Prostate gland (tissue), 2 donors: ENCODE results near the gene CPD. TPM values are rescaled to one million over a fixed set of nuclear protein-coding genes. Genes with fewer than 3 reads are reported as not detected.
"Not testable (repeated sequence)": the region's sequence is repeated elsewhere in the genome, so short reads cannot be mapped to it uniquely, and the experiment has no call there.

Experiments
- DNase-seq: peaks from one replicate; pipeline ENCODE4 v3.0.0-alpha.2; 2019; ENCODE audit warnings: low spot score
- H3K27ac ChIP-seq, 2 donors: fragments of 200-600 bp; sonication (generic); 2 replicates each; pipeline ENCODE4 v1.5.1; 2017 to 2019
- H3K27me3 ChIP-seq: fragments of 200-600 bp; sonication (generic); replicated peaks from 2 replicates; pipeline ENCODE4 v1.5.1; 2019; ENCODE audit not compliant: insufficient read depth
- H3K36me3 ChIP-seq, 2 donors: fragments of 200-600 bp; sonication (generic); 1 replicate in 1 of 2; 2 replicates in 1 of 2; pipeline versions ENCODE4 v1.5.1 to v1.8.1; 2017 to 2019
- H3K4me1 ChIP-seq: fragments of 200-600 bp; sonication (generic); replicated peaks from 2 replicates; pipeline ENCODE4 v1.5.1; 2019
- H3K4me3 ChIP-seq, 2 donors: fragments of 200-600 bp; sonication (generic); 2 replicates each; pipeline ENCODE4 v1.5.1; 2017 to 2019
- H3K9me3 ChIP-seq: fragments of 200-600 bp; sonication (generic); 2 replicates; pipeline ENCODE4 v1.5.1; 2017
- POLR2A ChIP-seq: fragments of 450-650 bp; IDR thresholded peaks from one replicate; pipeline ENCODE4 v1.6.1; 2016; ENCODE audit warnings: antibody characterized with exemption, mild to moderate bottlenecking
- POLR2AphosphoS5 ChIP-seq: sonication (generic); formaldehyde crosslinking; IDR thresholded peaks from one replicate; pipeline ENCODE4 v1.6.1; 2017; ENCODE audit warnings: antibody characterized with exemption
- WGBS: methylation state at CpG from one replicate; pipeline ENCODE4 v1.1.5; 2018; 5-methylcytosine and 5-hydroxymethylcytosine counted together
- intact Hi-C: fragments of 100-400 bp; cut with DNase I; formaldehyde crosslinking; loops from one replicate; pipeline ENCODE4 v1.14.2; 2022
- total RNA-seq, 2 donors: library from RNA; depleted of rRNA; stranded (reverse); fragments of >200 nt; gene quantifications; one replicate each; pipeline ENCODE4 v1.1.0, GENCODE V29; 2016
- TF ChIP-seq, protein P1 (sequence below), 4 experiments: fragments of 200-600 bp in 2 of 4; fragments of 450-650 bp in 2 of 4; sonication (generic) in 2 of 4; IDR thresholded peaks; 1 replicate in 3 of 4; 2 replicates in 1 of 4; pipeline ENCODE4 v1.5.1; 2016 to 2019; ENCODE audit warnings: antibody characterized with exemption in 4 of 4, mild to moderate bottlenecking in 2 of 4, moderate library complexity in 2 of 4

Gene CPD
- total RNA-seq, 2 donors from 2014 or later = 102 to 126 TPM

DNA sequence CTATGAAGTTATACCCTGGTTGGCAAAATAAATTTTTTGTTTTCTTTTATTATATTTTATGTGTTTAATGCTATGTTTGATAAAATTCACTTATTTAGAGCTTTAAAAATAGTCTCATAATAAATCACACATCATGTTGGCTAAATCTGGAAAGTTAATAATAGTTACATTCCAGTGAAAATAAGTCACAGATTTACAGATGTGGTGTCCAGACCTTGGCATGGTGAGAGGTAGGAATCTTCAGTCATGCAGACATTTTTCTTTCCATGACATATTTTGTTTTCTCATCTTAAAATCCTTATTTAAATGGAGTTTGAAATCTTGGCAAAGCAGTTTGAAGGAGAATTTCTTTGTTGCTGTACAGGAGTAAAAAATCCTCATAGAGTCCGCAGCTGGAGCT, 50.4 kb downstream of the CPD start:
- Histone ChIP-seq H3K9me3 (no peaks in the 10 kb centered on the region), H3K27ac (no peak overlapping the region), H3K4me3 (no peak overlapping the region), H3K27me3 (no peaks in the 10 kb centered on the region), H3K36me3 (no peaks in the 10 kb centered on the region), H3K4me1 (no peaks in the 10 kb centered on the region)
- intact Hi-C loops = no loop called here
- WGBS = 68% methylated on average over 1 of the region's 1 CpG
- no peak for TF ChIP-seq POLR2A
- no peak for TF ChIP-seq POLR2AphosphoS5
- TF ChIP-seq, protein P1, sequence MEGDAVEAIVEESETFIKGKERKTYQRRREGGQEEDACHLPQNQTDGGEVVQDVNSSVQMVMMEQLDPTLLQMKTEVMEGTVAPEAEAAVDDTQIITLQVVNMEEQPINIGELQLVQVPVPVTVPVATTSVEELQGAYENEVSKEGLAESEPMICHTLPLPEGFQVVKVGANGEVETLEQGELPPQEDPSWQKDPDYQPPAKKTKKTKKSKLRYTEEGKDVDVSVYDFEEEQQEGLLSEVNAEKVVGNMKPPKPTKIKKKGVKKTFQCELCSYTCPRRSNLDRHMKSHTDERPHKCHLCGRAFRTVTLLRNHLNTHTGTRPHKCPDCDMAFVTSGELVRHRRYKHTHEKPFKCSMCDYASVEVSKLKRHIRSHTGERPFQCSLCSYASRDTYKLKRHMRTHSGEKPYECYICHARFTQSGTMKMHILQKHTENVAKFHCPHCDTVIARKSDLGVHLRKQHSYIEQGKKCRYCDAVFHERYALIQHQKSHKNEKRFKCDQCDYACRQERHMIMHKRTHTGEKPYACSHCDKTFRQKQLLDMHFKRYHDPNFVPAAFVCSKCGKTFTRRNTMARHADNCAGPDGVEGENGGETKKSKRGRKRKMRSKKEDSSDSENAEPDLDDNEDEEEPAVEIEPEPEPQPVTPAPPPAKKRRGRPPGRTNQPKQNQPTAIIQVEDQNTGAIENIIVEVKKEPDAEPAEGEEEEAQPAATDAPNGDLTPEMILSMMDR (IDR thresholded peaks at IDR 0.05) = no peak
- no peak for DNase-seq

DNA sequence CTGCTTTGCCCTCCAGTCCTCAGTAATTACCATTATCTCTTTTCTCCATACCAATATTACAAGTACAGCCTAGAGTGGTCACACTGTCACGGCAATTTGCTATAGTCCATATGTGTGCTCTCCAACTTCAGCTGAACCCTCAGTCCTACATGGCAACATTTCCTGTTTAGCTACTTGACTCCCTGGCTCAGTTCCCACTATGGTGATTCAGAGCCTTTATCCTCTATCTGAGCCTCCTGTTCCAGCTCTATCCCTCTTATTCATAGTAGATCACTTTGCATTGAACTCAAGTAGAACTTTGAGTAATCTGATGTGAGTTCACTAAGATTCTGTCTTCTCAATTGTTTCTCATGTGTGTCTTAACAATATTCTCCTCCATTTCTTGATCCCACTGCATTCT, 54.8 kb downstream of the CPD start:
- DNase-seq = no peak
- H3K4me3 ChIP-seq = no peak overlapping the region
- intact Hi-C loops = no loop called here
- H3K9me3 ChIP-seq = no peaks in the 10 kb centered on the region
- H3K27me3 ChIP-seq = no peaks in the 10 kb centered on the region
- 88% methylated on average over 1 of the region's 1 CpG for WGBS
- TF ChIP-seq POLR2A = no peak
- TF ChIP-seq POLR2AphosphoS5 = no peak
- no peaks in the 10 kb centered on the region for H3K36me3 ChIP-seq
- H3K27ac ChIP-seq = no peak overlapping the region
- no peaks in the 10 kb centered on the region for H3K4me1 ChIP-seq

DNA sequence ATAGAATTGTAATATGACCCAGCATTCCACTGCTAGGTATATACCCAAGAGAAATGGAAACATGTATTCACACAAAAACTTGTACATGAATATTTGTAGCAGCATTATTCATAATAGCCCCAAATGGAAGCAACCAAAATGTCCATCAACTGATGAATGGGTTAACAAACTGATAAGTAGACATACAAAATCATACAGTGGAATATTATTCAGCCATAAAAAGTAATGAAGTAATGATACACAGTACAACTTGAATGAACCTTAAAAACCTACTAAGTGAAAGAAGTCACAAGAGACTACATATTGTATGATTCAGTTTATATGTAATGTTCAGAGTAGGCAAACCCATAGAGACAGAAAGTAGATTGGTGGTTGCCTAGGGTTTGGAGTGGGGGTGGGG, 58.0 kb downstream of the CPD start:
- no peaks in the 10 kb centered on the region for H3K36me3 ChIP-seq
- H3K9me3 ChIP-seq = no peaks in the 10 kb centered on the region
- intact Hi-C loops = no loop called here
- DNase-seq = no peak
- no peaks in the 10 kb centered on the region for H3K27me3 ChIP-seq
- no peaks in the 10 kb centered on the region for H3K4me1 ChIP-seq
- H3K4me3 ChIP-seq = no peak overlapping the region
- no peak for TF ChIP-seq POLR2AphosphoS5
- TF ChIP-seq, protein P1 (IDR thresholded peaks at IDR 0.05) = no peak
- no peak for TF ChIP-seq POLR2A
- H3K27ac ChIP-seq = no peak overlapping the region

DNA sequence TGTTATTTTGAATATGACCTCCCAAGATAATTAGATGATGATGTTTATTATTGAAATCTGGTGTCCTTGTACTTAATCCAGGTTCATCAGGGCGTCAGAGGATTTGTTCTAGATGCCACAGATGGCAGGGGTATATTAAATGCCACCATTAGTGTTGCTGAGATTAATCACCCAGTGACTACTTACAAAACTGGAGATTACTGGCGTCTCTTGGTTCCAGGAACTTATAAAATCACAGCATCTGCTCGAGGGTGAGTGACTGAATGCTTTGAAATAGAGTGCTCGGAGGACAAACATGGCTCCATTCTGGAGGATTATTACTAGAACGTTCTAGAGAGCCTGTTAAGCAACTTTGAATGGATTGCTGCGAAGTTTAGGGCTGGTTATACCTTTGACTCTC, 65.0 kb downstream of the CPD start:
- intact Hi-C loops = no loop called here
- WGBS = 71% methylated on average over 6 of the region's 6 CpGs
- no peak for TF ChIP-seq POLR2A
- TF ChIP-seq, protein P1 (IDR thresholded peaks at IDR 0.05) = no peak
- TF ChIP-seq POLR2AphosphoS5 = no peak

DNA sequence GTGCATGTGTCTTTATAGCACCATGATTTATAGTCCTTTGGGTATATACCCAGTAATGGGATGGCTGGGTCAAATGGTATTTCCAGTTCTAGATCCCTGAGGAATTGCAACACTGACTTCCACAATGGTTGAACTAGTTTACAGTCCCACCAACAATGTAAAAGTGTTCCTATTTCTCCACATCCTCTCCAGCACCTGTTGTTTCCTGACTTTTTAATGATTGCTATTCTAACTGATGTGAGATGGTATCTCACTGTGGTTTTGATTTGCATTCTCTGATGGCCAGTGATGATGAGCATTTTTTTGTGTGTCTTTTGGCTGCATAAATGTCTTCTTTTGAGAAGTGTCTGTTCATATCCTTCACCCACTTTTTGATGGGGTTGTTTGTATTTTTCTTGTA, 67.9 kb downstream of the CPD start:
- H3K9me3 ChIP-seq, H3K4me1 ChIP-seq, H3K27ac ChIP-seq, DNase-seq, intact Hi-C loops, H3K4me3 ChIP-seq, H3K36me3 ChIP-seq, H3K27me3 ChIP-seq: not testable (repeated sequence)

More for the DNA sequence above, 65.0 kb downstream of the CPD start:
- H3K9me3 ChIP-seq = no peaks in the 10 kb centered on the region
- H3K4me3 ChIP-seq = no peak overlapping the region
- no peak overlapping the region for H3K27ac ChIP-seq
- no peaks in the 10 kb centered on the region for H3K36me3 ChIP-seq
- DNase-seq = no peak
- H3K27me3 ChIP-seq = no peaks in the 10 kb centered on the region
- H3K4me1 ChIP-seq = no peaks in the 10 kb centered on the region

DNA sequence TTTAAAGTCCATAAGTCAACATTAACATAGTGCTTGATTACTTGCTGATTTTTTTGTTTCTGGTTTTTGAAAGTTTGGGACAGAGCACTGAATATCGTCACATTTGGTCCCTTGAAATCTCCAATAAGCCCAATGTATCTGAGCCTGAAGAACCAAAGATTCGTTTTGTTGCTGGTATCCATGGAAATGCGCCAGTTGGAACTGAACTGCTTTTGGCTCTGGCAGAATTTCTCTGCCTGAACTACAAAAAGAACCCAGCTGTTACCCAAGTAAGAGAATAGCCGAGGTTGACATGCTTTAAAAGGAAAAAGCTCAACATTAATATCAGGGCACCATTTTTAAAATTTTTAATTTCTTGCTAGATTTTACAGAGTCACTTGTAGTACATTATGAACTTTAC, 70.8 kb downstream of the CPD start:
- intact Hi-C loops = no loop called here
- no peak for DNase-seq

More for the DNA sequence above, 70.8 kb downstream of the CPD start:
- WGBS = 26% methylated on average over 4 of the region's 4 CpGs
- Histone ChIP-seq H3K27ac (no peak overlapping the region), H3K9me3 (no peaks in the 10 kb centered on the region), H3K36me3 (no peaks in the 10 kb centered on the region), H3K27me3 (no peaks in the 10 kb centered on the region), H3K4me1 (no peaks in the 10 kb centered on the region), H3K4me3 (no peak overlapping the region)
- TF ChIP-seq POLR2AphosphoS5 (no peak), POLR2A (no peak)
- TF ChIP-seq, protein P1 (IDR thresholded peaks at IDR 0.05) = no peak
